HG03378 (cell line): ENCODE results near the gene PARK7.
"Not testable (repeated sequence)": the region's sequence is repeated elsewhere in the genome, so short reads cannot be mapped to it uniquely, and the experiment has no call there.

Source experiments
- ATAC-seq: cut with Tn5 transposase; IDR thresholded peaks from one replicate; pipeline ENCODE4 v1.9.1; 2021; ENCODE audit warnings: mild to moderate bottlenecking, moderate library complexity; ENCODE audit not compliant: unreplicated experiment

The PARK7 gene

DNA sequence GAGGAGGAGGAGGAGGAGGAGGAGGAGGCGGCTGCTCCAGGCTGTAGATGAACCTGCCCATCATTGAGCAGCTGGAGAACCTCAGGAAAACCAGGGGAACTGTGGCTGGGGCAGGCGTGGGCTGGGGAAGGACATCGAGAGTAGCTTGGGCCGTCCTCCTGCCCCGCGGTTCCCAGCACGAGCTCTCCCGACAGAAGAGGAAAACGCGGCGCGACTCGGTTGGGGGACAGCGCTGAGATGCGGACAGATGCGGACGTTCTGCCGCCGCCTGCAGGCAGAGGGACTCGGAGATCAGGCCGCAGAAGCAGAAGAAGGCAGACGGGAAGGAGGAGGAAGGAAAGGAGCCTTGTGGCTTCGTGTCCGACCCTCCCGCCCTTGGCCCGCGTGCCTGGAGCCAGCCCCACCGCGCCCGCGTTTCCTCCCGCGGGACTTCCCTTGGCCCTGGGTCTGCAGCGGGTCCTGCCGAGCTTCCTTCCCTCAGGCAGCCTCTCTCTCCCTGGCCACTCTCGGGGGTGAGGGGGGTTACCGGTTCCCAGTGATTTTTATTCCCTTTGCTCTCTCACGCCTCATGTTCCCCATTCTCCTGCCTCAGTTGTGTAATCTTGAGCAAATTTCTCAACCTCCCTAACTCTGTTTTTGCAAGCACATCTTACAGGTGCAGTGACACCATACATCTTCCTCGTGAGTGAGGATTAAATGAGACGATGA, 19.1 kb upstream of the PARK7 start:
- no peak for ATAC-seq

DNA sequence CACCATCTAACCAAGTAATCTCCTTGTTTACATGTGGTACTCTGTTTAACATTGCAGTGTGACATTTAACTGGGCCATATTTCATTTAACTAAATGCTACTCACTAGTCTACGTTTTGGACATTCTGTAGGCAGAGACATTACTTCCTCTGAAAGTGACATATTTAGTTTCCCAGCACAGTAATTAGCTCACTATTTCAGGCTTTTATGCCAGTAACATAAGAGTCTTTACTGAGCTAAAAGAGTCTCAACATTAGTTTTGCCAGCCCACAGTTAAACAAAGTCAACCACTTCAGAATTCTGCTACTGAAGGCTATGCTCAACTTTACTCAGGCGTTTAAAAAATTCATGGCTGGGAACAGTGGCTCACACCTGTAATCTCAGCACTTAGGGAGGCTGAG, 18.3 kb upstream of the PARK7 start:
- no peak for ATAC-seq

DNA sequence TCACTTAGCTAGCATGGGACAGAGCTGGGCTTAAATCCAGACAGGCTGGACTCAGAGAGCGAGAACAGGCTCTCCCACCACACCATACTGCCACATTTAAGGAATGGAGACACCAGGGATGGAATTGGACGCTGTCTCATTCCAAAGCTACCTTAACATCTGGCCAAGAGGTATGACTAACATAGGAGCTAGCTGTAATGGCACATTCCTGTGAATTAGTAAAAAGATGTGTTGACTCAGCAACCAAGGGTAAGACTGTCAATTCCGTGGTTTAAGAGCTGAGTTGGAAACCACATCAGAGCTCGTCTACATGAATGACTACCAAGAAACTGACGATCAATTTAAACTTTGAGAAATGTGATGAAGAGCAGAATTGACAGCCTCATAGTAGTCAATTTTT, 12.6 kb upstream of the PARK7 start:
- ATAC-seq, result no peak

DNA sequence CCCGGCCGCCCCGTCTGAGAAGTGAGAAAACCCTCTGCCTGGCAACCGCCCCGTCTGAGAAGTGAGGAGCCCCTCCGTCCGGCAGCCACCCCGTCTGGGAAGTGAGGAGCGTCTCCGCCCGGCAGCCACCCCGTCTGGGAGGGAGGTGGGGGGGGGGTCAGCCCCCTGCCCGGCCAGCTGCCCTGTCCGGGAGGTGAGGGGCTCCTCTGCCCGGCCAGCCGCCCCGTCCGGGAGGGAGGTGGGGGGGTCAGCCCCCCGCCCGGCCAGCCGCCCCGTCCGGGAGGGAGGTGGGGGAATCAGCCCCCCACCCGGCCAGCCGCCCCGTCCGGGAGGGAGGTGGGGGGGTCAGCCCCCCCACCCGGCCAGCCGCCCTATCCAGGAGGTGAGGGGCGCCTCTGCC, 8.7 kb upstream of the PARK7 start:
- ATAC-seq, result not testable (repeated sequence)

DNA sequence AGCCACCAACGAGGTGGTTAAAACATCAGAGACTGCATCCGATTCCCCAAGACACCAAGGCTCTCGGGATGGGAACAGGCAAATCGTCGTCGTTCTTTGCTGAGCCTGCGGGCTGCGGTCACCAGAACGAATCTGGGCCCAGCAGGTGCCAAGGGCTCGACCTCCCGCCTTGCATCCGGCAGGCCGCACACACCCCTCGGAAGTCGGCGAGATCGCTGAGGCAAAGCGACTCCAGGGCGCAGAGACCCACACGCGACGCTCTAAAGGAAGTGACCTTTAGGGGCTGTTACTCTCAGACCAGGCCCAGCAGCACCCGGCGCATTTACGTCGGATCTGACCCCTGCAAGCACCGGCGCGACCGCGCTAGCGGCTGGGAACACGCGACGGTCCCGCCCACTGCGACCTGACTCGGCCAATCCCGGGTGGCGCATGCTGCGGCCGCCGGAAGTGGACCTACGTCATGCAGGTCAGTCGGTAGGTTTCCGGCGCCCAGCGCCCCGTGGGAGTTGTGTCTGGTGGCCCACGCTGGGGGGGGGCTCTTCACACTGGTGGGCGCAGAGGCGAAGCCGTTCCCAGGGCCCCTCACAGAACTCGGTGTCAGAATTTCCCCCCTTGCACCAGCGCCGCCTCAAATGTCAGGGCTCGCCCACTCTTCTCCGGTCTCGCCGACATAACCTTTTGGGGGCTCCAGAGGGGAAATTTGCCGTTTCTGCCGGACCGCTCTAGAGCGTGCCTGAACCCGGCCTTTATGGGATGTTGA, 7.5 kb upstream of the PARK7 start:
- ATAC-seq, result peak; percentile 74

DNA sequence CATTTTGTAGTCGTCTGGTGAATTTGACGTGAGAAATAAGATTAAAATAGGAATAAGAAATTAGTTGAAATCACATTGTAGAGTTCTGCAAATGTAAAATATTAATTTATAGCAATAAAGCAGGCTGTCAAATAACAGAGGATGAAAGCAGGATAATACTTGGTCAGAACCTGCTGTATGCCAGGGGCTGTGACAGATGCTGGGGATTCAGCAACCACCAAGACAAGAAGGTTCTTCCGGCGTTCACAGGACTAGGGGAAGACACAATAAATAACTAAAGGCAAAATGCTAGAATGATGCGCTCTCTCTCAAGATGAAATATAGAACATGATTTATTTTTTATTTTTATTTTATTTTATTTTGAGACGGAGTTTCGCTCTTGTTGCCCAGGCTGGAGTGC, 6.8 kb upstream of the PARK7 start:
- ATAC-seq, result no peak

DNA sequence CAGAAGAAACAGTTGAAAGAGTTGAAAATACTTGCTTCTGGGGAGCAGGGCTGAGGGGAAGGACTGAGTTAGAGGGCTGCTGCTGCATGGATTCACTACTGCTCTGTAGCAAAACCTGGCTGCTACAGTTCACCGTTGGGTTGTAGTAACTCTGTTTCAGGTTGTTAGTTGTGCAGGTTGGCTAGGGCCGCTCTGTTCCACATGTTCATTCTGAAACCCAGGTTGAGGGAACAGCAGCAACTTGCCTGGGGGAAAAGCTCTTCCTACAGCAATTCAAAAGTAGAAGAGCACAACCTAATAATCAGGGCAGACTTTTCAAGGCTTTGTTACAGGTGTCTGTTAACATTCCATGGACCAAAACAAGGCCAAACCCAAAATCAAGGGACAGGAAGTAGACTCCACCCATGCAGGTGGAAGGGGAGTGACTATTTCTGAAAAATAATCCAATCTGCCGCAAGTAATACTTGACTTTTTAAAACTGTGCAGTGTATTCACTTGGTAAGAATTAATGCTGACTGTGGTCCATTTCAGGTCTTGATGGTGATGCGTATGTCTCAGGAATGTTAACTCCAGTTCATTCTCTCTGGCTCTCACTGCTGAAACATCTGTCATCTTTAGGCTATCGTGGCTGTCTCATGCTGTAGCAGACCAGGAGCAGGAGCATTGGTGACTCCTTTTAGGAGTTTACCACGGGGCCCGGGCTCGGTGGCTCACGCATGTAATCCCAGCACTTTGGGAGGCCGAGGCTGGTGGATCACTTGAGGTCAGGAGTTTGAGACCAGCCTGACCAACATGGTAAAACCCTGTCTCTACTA, 5.1 kb upstream of the PARK7 start:
- ATAC-seq, result no peak

DNA sequence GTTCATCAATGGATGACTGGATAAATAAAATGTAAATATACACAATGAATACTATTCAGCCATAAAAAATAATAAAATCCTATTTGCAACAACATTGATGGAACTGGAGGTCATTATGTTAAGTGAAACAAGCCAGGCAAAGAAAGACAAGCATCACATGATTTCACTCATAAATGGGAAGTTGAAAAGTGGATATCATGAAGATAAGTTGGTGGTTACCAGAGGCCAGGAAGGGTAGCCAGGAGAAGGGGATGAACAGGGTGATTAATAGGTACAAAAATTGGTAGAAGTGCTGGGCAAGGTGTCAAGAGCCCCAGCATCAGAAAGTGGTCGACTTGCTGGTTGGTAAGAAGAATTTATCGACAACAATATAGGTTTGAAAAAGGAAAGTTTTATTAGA, 1.3 kb upstream of the PARK7 start:
- ATAC-seq, result no peak

DNA sequence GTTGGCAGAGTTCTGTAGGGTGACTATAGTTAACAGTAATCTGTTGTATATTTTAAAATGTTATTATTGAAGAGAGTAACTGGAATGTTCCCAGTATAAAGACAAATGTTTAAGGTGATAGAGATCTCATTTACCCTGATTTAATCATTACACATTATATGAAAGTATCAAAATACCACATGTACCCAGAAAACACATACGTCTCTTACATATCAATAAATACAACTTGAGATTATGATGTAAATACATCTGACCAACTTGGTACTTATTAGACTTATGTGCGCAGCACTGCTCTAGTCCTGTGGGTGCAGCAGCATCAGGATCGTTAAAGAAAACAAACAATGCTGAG, 670 bp upstream of the PARK7 start:
- no peak for ATAC-seq

DNA sequence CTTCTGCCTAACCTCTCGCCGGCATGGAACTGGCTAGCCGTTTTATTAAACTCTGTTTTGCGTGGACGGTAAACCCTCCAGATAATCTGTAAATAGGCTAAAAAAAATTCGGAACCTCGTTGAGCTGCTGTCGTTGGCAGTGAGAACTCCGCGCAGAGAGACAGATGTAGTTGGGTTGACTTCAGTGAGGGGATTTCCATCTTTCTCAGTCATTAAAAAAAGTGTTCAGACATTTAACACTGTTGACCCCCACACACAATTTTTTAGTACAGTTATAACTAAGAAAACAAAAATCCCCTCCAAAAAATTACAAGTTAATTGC, 464 bp downstream of the PARK7 start:
- ATAC-seq, result peak; percentile 14

DNA sequence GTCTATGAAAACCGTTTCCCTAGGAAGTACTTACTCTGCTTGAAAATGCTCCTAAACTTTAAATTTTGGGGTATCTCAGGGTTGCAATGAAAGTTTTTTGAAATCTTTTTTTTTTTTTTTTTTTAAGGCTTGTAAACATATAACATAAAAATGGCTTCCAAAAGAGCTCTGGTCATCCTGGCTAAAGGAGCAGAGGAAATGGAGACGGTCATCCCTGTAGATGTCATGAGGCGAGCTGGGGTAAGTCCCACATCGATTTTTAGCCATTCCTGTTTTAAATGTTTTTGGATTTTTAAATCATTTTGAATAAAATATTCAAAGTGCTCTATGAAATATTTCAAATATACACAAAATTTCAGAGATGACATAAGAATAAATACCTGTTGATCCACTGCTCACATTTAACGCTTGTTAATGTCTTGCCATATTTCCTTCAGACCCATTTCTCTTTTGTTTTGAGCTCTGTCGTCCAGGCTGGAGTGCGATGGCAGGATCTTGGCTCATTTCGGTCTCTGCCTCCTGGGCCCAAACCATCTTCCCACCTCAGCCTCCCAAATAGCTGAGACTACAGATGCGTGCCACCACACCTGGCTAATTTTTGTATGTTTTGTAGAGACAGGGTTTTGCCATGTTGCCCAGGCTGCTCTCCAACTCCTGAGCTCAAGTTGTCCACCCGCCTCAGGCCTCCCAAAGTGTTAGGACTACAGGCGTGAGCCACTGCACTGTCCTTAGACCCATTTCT, 1.3 kb downstream of the PARK7 start:
- no peak for ATAC-seq

DNA sequence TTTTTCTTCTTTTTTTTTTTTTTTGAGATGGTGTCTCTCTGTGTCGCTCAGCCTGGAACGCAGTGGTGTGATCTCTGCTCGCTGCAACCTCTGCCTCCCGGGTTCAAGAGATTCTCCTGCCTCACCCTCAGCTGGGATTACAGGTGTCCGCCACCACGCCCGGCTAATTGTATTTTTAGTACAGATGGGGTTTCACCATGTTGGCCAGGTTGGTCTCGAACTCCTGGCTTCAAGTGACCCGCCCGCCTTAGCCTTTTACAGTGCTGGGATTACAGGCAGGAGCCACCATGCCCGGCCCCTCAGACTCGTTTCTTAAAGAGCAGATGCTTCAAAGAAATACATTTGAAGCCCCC, 1.8 kb downstream of the PARK7 start:
- ATAC-seq, result not testable (repeated sequence)

DNA sequence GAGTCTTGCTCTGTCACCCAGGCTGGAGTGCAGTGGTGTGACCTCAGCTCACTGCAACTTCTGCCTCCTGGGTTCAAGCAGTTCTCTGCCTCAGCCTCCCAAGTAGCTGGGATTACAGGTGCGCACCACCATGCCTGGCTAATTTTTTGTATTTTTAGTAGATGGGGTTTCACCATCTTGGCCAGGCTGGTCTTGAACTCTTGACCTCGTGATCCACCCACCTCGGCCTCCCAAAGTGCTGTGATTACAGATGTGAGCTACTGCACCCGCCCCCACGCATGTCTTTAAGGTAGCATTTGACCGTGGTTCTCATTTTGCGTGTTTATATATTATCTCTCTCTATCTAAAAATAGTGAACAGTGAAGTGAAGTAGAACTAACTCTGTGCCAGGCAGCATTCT, 2.3 kb downstream of the PARK7 start:
- ATAC-seq, result not testable (repeated sequence)

DNA sequence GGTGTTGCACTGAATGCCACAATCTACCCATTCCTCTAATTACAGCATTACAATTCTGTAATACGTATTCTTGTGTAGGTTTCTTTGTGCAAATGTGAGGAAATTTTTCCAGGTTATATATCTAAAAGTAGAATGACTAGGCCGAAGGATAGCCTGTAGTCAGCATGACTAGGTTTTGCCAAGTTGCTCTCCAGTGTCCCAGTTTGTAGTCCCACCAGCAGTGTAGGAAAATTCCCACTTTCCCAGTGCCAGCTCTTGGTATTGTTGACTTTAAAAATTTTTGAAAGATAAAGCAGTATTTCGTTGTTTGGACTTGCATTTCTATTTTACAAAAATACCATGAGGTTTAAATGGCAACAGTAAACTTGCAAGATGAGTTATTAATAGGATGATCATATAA, 3.0 kb downstream of the PARK7 start:
- no peak for ATAC-seq

DNA sequence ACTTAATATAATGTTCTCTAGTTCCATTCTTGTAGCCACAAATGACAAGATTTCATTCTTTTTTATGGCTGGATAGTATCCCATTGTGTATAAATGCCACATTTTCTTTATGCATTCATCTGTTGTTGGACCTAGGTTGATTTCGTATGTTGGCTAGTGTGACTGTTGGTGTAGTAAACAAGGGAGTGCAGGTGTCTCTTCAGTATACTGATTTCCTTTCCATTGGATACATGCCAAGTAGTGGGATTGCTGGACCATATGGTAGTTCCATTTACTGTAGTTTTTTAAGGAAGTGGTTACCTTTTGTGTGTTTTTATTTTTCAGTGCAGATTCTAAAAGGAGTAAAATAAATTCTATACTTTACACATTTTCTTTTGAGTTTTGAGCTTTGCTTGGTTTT, 5.7 kb downstream of the PARK7 start:
- no peak for ATAC-seq

DNA sequence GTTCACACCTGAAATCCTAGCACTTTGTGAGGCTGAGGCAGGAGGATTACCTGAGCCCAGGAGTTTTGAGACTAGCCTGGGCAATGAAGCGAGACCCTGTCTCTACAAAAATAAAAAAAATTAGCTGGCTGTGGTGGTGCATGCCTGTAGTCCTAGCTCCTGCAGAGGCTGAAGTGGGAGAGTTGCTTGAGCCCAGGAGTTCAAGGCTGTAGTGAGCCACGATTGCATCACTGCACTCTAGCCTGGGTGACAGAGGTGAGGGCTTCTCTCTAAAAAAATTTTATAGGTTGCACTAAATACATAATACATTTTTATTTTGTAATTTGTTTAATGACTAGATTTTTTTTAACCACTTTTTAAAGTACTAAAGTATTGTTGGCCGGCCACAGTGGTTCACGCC, 6.1 kb downstream of the PARK7 start:
- no peak for ATAC-seq

DNA sequence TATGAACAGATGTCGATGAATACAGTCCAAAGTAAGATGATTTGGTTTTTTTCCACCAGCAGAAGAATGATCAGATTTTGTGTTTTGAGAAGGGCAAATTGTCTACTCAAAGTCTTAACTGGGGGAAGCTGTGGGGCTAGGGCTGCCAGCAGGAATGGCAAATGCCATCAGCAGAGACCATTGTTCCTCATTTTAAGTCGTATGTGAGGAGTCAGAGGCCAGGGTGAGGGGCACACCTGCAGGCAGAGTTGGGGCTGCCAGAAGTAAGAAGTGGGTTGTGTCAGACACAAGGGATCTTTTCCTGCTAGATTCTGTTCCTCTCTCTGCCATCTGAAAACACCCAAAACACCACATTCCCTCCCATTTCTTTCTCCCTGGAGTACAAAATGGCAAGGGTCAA, 8.7 kb downstream of the PARK7 start:
- no peak for ATAC-seq

DNA sequence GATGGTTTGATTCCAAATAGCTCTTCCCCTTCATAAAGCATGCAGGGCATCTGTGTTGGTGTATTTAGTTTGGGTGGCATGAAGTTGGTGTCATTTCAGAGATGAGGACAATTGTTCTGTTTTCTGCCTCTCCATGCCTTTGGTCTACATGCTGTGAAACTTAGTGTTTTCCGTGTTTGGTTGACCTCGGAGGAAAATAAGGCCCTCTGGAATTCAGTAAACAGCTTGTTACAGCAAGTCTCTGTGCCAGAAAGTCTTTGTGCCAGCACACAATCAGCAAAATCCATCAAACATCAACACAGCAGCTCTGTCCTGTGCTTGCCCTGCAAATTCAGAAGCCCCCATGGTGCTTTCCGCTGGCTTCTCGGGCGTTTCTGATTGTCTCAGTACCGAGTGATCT, 9.5 kb downstream of the PARK7 start:
- no peak for ATAC-seq

DNA sequence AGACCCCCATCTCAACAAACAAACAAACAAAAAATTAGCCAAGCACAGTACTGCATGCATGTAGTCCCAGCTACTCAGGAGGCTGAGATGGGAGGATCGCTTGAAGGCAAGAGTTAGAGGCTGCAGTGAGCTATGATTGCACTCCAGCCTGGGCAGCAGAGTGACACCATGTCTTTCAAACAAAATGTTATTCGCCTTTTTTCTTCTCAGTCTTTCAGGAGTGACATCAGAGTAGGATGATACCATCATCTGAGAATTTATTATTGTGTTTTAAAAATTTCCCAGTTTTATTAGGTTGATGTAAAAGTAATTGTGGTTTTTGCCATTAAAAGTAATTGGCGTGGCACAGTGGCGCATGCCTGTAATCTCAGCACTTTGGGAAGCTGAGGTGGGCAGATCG, 10.8 kb downstream of the PARK7 start:
- ATAC-seq, result no peak

DNA sequence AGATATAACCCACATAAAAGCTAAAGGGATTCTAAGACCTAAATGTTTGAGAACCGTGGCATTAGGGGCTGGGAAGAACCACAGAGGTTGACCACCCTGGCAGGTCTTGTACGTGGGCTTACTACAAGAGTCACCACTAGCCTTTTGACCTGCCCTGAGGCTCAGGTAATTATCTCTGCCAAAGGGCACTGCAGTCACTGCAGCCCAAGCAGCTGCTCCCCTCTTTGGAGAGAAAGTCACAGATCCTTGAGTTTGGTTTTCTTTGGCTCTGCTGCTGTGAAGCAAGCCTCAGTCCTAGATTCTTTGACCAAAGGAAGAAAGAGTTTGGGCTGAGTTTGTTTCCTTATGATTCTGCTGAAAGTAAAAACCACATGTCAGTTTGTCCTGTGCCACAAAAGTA, 11.6 kb downstream of the PARK7 start:
- ATAC-seq, result no peak

DNA sequence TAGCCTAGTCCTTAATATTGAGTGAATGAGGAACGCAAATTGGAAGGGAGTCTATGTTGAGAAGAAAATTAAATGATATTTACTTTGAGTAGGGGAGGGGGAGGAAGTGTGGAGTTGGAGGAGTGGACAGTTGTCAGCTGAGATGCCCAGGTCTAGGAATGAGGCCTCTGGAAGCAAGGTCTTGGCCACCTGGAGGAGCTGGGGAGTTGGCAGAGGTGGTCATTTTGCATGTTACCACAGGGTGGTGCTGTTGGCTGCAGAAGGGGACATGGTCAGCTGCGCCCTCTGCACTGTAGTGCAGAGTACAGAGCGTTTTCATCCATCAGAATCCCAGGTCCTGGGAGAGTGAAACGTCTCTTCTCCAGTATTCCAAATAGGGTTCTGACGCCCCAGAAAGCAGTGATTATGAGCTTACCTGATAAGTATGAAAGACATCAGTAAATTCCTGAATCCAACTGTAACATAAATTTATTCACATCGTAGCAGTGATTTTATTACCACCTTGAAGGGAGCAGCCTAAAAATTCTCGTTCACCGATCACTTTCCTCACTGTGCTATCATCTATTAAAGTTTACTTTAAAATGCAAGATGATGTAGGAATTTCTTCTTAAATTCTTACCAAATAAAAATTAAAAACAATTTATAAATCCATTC, 13.8 kb downstream of the PARK7 start:
- peak; percentile 45 for ATAC-seq
